Fibroblast of lung (primary cell): ENCODE results near the gene COASY. TPM values are rescaled to one million over a fixed set of nuclear protein-coding genes. Genes with fewer than 3 reads are reported as not detected.

Experiments used
- DNase-seq, 2 donors: peaks; one replicate each; pipeline versions ENCODE4 v3.0.0 to v3.0.0-alpha.2; 2010; ENCODE audit warnings: low read depth in 2 of 2
- H2AFZ ChIP-seq: 2 replicates; pipeline ENCODE4 v1.5.1; 2012; ENCODE audit warnings: low read length, control low read depth, inconsistent platforms
- H3K27ac ChIP-seq: 2 replicates; pipeline ENCODE4 v1.5.1; 2011; ENCODE audit warnings: low read length, control low read depth; ENCODE audit not compliant: insufficient read depth
- H3K27me3 ChIP-seq: 2 replicates; pipeline ENCODE4 v1.5.1; 2011; ENCODE audit warnings: mild to moderate bottlenecking, low read length; ENCODE audit not compliant: control insufficient read depth, insufficient read depth
- H3K36me3 ChIP-seq: 2 replicates; pipeline ENCODE4 v1.5.1; 2011; ENCODE audit warnings: low read length; ENCODE audit not compliant: control insufficient read depth, insufficient read depth
- H3K4me1 ChIP-seq: 2 replicates; pipeline ENCODE4 v1.5.1; 2011; ENCODE audit warnings: low read length; ENCODE audit not compliant: control insufficient read depth, insufficient read depth; ENCODE audit errors: extremely low read depth
- H3K4me2 ChIP-seq: 2 replicates; pipeline ENCODE4 v1.5.1; 2011; ENCODE audit warnings: low read length, control low read depth; ENCODE audit not compliant: insufficient read depth; ENCODE audit errors: extremely low read depth
- H3K4me3 ChIP-seq, 4 experiments: fragments of 200-600 bp in 1 of 4; sonication (generic) in 1 of 4; replicated peaks in 1 of 4; 2 replicates each; pipeline ENCODE4 v1.5.1; 2011 to 2016; ENCODE audit warnings: low read length in 4 of 4, low read depth in 3 of 4, mild to moderate bottlenecking in 3 of 4, control low read depth in 2 of 4, inconsistent platforms in 1 of 4, mixed read lengths in 1 of 4; ENCODE audit not compliant: insufficient read depth in 1 of 4; ENCODE audit errors: control extremely low read depth in 1 of 4
- H3K79me2 ChIP-seq: 2 replicates; pipeline ENCODE4 v1.5.1; 2012; ENCODE audit warnings: mild to moderate bottlenecking, low read length, inconsistent platforms; ENCODE audit not compliant: control insufficient read depth, insufficient read depth
- H3K9ac ChIP-seq: 2 replicates; pipeline ENCODE4 v1.5.1; 2011; ENCODE audit warnings: mild to moderate bottlenecking, low read length, control low read depth; ENCODE audit not compliant: insufficient read depth
- H3K9me3 ChIP-seq: 2 replicates; pipeline ENCODE4 v1.5.1; 2012; ENCODE audit warnings: low read depth, low read length; ENCODE audit not compliant: control insufficient read depth, insufficient read depth
- H4K20me1 ChIP-seq: 2 replicates; pipeline ENCODE4 v1.5.1; 2011; ENCODE audit warnings: low read length; ENCODE audit not compliant: control insufficient read depth, insufficient read depth; ENCODE audit errors: extremely low read depth
- CTCF ChIP-seq, 2 donors: IDR thresholded peaks in 1 of 2; conservative IDR thresholded peaks in 1 of 2; 1 replicate in 1 of 2; 2 replicates in 1 of 2; pipeline ENCODE4 v1.5.1; 2011 to 2012; ENCODE audit warnings: low read length in 2 of 2, control low read depth in 1 of 2, inconsistent platforms in 1 of 2, low read depth in 1 of 2, mild to moderate bottlenecking in 1 of 2
- EZH2 ChIP-seq: IDR thresholded peaks from 2 replicates; pipeline ENCODE4 v1.5.1; 2012; ENCODE audit warnings: low read length, control low read depth, mild to moderate bottlenecking; ENCODE audit errors: missing control alignments
- polyA plus RNA-seq, 2 donors: library from polyadenylated mRNA; depleted of rRNA in 1 of 2; stranded (reverse) in 1 of 2; unstranded in 1 of 2; fragments of >200 nt; gene quantifications; 2 replicates each; pipeline ENCODE4 v1.2.1, GENCODE V29; 2011 to 2012; ENCODE audit warnings: missing spikeins in 1 of 2
- total RNA-seq: library from RNA; depleted of rRNA; stranded (reverse); fragments of >200 nt; gene quantifications from 2 replicates; pipeline ENCODE4 v1.2.1, GENCODE V29; 2014

COASY gene
- total and polyA plus RNA-seq, 2 donors (not counting 1 experiment from before 2014, with no cell fraction given), result 16.5 to 20.3 TPM

GRCh38 chr17:42613699-42614295, 51.8 kb downstream of the COASY start:
- H3K27ac ChIP-seq, result no peak overlapping the region
- no peaks in the 10 kb centered on the region for H3K4me1 ChIP-seq
- no peak overlapping the region for H3K4me2 ChIP-seq
- H3K4me3 ChIP-seq, result no peak overlapping the region
- H4K20me1 ChIP-seq, result no peaks in the 10 kb centered on the region
- DNase-seq, result no peak
- TF ChIP-seq CTCF (conservative IDR thresholded peaks at IDR 0.05 in 1 of 2, IDR thresholded peaks at IDR 0.05 in 1 of 2; ENCODE audit: low read depth in 1 of 2, low read length in 2 of 2), result no peak
- TF ChIP-seq EZH2, result no peak
- no peak overlapping the region for H3K9ac ChIP-seq
- H2AFZ ChIP-seq, result no peak overlapping the region
- peaks cover 8% of the 10 kb centered on the region for H3K36me3 ChIP-seq
- peaks cover 5% of the 10 kb centered on the region for H3K79me2 ChIP-seq
- no peaks in the 10 kb centered on the region for H3K27me3 ChIP-seq
- H3K9me3 ChIP-seq, result no peaks in the 10 kb centered on the region

Other genes starting within 250 kb of the COASY start
- gene STAT3, start 173.7 kb upstream of the COASY start, total RNA-seq, result 101 and 118 TPM in 2 replicates
- gene STAT3, start 173.7 kb upstream of the COASY start, polyA plus RNA-seq, result 60.6 and 75.0 TPM in 2 replicates
- gene CAVIN1, start 138.9 kb upstream of the COASY start, total RNA-seq, result 331 and 372 TPM in 2 replicates
- 432 and 490 TPM in 2 replicates for gene CAVIN1, start 138.9 kb upstream of the COASY start, polyA plus RNA-seq
- 35.7 and 65.7 TPM in 2 replicates for gene ATP6V0A1, start 103.3 kb upstream of the COASY start, total RNA-seq
- gene ATP6V0A1, start 103.3 kb upstream of the COASY start, polyA plus RNA-seq, result 26.7 and 42.7 TPM in 2 replicates
- 22.3 and 31.9 TPM in 2 replicates for gene NAGLU, start 25.9 kb upstream of the COASY start, total RNA-seq
- gene NAGLU, start 25.9 kb upstream of the COASY start, polyA plus RNA-seq, result 18.5 and 19.5 TPM in 2 replicates
- 2.1 and 2.6 TPM in 2 replicates for gene HSD17B1, start 9.2 kb upstream of the COASY start, total RNA-seq
- 0.40 and 0.80 TPM in 2 replicates for gene HSD17B1, start 9.2 kb upstream of the COASY start, polyA plus RNA-seq
- 32.6 and 36.2 TPM in 2 replicates for gene MLX, start 5.0 kb downstream of the COASY start, total RNA-seq
- 49.3 and 56.1 TPM in 2 replicates for gene MLX, start 5.0 kb downstream of the COASY start, polyA plus RNA-seq
- 2.3 and 4.6 TPM in 2 replicates for gene PSMC3IP, start 15.6 kb downstream of the COASY start, total RNA-seq
- gene PSMC3IP, start 15.6 kb downstream of the COASY start, polyA plus RNA-seq, result 8.0 and 18.7 TPM in 2 replicates
- 67.0 and 68.6 TPM in 2 replicates for gene RETREG3, start 47.2 kb downstream of the COASY start, total RNA-seq
- 30.0 and 37.5 TPM in 2 replicates for gene RETREG3, start 47.2 kb downstream of the COASY start, polyA plus RNA-seq
- gene TUBG1, start 47.5 kb downstream of the COASY start, total RNA-seq, result 12.8 and 16.7 TPM in 2 replicates
- gene TUBG1, start 47.5 kb downstream of the COASY start, polyA plus RNA-seq, result 60.0 and 124 TPM in 2 replicates
- 6.9 and 11.6 TPM in 2 replicates for gene TUBG2, start 97.1 kb downstream of the COASY start, total RNA-seq
- gene TUBG2, start 97.1 kb downstream of the COASY start, polyA plus RNA-seq, result 13.1 and 13.5 TPM in 2 replicates
- 19.3 and 24.6 TPM in 2 replicates for gene PLEKHH3, start 114.8 kb downstream of the COASY start, total RNA-seq
- 2.3 and 3.0 TPM in 2 replicates for gene PLEKHH3, start 114.8 kb downstream of the COASY start, polyA plus RNA-seq
- 1.3 and 2.6 TPM in 2 replicates for gene CCR10, start 119.7 kb downstream of the COASY start, total RNA-seq
- 0.87 and 2.5 TPM in 2 replicates for gene CCR10, start 119.7 kb downstream of the COASY start, polyA plus RNA-seq
- 20.5 and 40.1 TPM in 2 replicates for gene CNTNAP1, start 120.4 kb downstream of the COASY start, total RNA-seq
- gene CNTNAP1, start 120.4 kb downstream of the COASY start, polyA plus RNA-seq, result 39.4 and 39.5 TPM in 2 replicates
- 16.4 and 28.6 TPM in 2 replicates for gene EZH1, start 182.9 kb downstream of the COASY start, total RNA-seq
- 23.6 and 31.9 TPM in 2 replicates for gene EZH1, start 182.9 kb downstream of the COASY start, polyA plus RNA-seq
- gene RAMP2, start 199.1 kb downstream of the COASY start, total RNA-seq, result 0.17 and 0.26 TPM in 2 replicates
- gene RAMP2, start 199.1 kb downstream of the COASY start, polyA plus RNA-seq, result 0.17 and 0.45 TPM in 2 replicates
- 43.6 and 44.7 TPM in 2 replicates for gene VPS25, start 211.3 kb downstream of the COASY start, total RNA-seq
- gene VPS25, start 211.3 kb downstream of the COASY start, polyA plus RNA-seq, result 92.7 and 121 TPM in 2 replicates
- gene WNK4, start 218.5 kb downstream of the COASY start, total RNA-seq, result under 0.01 and 0.51 TPM in 2 replicates
- 0.35 and 0.84 TPM in 2 replicates for gene WNK4, start 218.5 kb downstream of the COASY start, polyA plus RNA-seq
- gene COA3, start 236.6 kb downstream of the COASY start, total RNA-seq, result 53.5 and 59.8 TPM in 2 replicates
- gene COA3, start 236.6 kb downstream of the COASY start, polyA plus RNA-seq, result 80.3 and 97.1 TPM in 2 replicates
- 0.26 and 0.66 TPM in 2 replicates for gene CNTD1, start 236.7 kb downstream of the COASY start, total RNA-seq
- 0.14 TPM in 1 of 2 replicates, not detected in the other for gene CNTD1, start 236.7 kb downstream of the COASY start, polyA plus RNA-seq